GM23338 (cell line): ENCODE data around the gene NXN. TPM values are rescaled to one million over a fixed set of nuclear protein-coding genes. Genes with fewer than 3 reads are reported as not detected.

Experiments
- ATAC-seq: fragments of 200-7000 bp; cut with Tn5 transposase; 3 replicates; pipeline ENCODE4 v1.9.1; 2020
- DNase-seq: peaks from one replicate; pipeline ENCODE4 v3.0.0-alpha.2; 2015; ENCODE audit warnings: low spot score
- H2AFZ ChIP-seq: fragments of 200-600 bp; sonication (generic); 2 replicates; pipeline ENCODE4 v1.8.0; 2016; ENCODE audit warnings: antibody characterized with exemption, mild to moderate bottlenecking, moderate library complexity
- H3F3A ChIP-seq: fragments of 200-600 bp; sonication (generic); replicated peaks from 2 replicates; pipeline ENCODE4 v1.8.0; 2017; ENCODE audit warnings: antibody characterized with exemption, mixed run types, low read depth
- H3K27ac ChIP-seq: fragments of 200-600 bp; sonication (generic); 2 replicates; pipeline ENCODE4 v1.6.1; 2016; ENCODE audit warnings: low read depth
- H3K27me3 ChIP-seq: fragments of 200-600 bp; sonication (generic); 2 replicates; pipeline ENCODE4 v1.8.0; 2016; ENCODE audit warnings: mild to moderate bottlenecking, mixed run types, moderate library complexity; ENCODE audit not compliant: insufficient read depth
- H3K36me3 ChIP-seq: fragments of 200-600 bp; sonication (generic); 2 replicates; pipeline ENCODE4 v1.8.0; 2016; ENCODE audit warnings: mild to moderate bottlenecking; ENCODE audit not compliant: insufficient read depth
- H3K4me1 ChIP-seq: fragments of 200-600 bp; sonication (generic); 2 replicates; pipeline ENCODE4 v1.8.0; 2016; ENCODE audit warnings: mild to moderate bottlenecking, moderate library complexity; ENCODE audit not compliant: insufficient read depth
- H3K4me2 ChIP-seq: fragments of 200-600 bp; sonication (generic); 2 replicates; pipeline ENCODE4 v1.7.1; 2017; ENCODE audit warnings: mixed run types
- H3K4me3 ChIP-seq: fragments of 200-600 bp; sonication (generic); 2 replicates; pipeline ENCODE4 v1.6.1; 2016; ENCODE audit warnings: mixed run types
- H3K79me2 ChIP-seq: fragments of 200-600 bp; sonication (generic); replicated peaks from 2 replicates; pipeline ENCODE4 v1.8.0; 2017; ENCODE audit warnings: mild to moderate bottlenecking; ENCODE audit not compliant: insufficient read depth
- H3K9me2 ChIP-seq: fragments of 200-600 bp; sonication (generic); 2 replicates; pipeline ENCODE4 v1.8.0; 2017; ENCODE audit not compliant: insufficient read depth
- H4K20me1 ChIP-seq: fragments of 200-600 bp; sonication (generic); replicated peaks from 2 replicates; pipeline ENCODE4 v1.8.0; 2017; ENCODE audit warnings: mild to moderate bottlenecking; ENCODE audit not compliant: insufficient read depth
- H3K27ac Mint-ChIP-seq: 2 replicates; pipeline ENCODE4 v1.8.0; 2020; ENCODE audit warnings: inconsistent platforms, mild to moderate bottlenecking, moderate library complexity, mixed read lengths
- H3K27me3 Mint-ChIP-seq: 3 replicates; pipeline ENCODE4 v1.8.0; 2022; ENCODE audit warnings: low read depth, mild to moderate bottlenecking, moderate library complexity, mixed read lengths, inconsistent platforms; ENCODE audit not compliant: insufficient read depth, poor library complexity
- H3K36me3 Mint-ChIP-seq: 3 replicates; pipeline ENCODE4 v1.8.0; 2021; ENCODE audit warnings: low read depth, mild to moderate bottlenecking, inconsistent platforms, moderate library complexity, mixed read lengths
- H3K4me1 Mint-ChIP-seq: 3 replicates; pipeline ENCODE4 v1.8.0; 2020; ENCODE audit warnings: mild to moderate bottlenecking, inconsistent platforms, mixed read lengths
- H3K4me3 Mint-ChIP-seq: 3 replicates; pipeline ENCODE4 v1.8.0; 2021; ENCODE audit warnings: moderate library complexity, mild to moderate bottlenecking, inconsistent platforms, mixed read lengths
- H3K9me3 Mint-ChIP-seq: 3 replicates; pipeline ENCODE4 v1.8.0; 2020; ENCODE audit warnings: moderate library complexity, mild to moderate bottlenecking, inconsistent platforms, mixed read lengths
- CREB1 ChIP-seq: fragments of 250-450 bp; sonication (Bioruptor Pico); IDR thresholded peaks from 2 replicates; pipeline ENCODE4 v1.5.0; 2020; ENCODE audit warnings: low read depth, mild to moderate bottlenecking, moderate library complexity
- EZH2 ChIP-seq: fragments of 200-600 bp; sonication (generic); IDR thresholded peaks from one replicate; pipeline ENCODE4 v1.8.0; 2017; ENCODE audit warnings: antibody characterized with exemption, mild to moderate bottlenecking, low read depth; ENCODE audit not compliant: unreplicated experiment
- EZH2phosphoT487 ChIP-seq: fragments of 200-600 bp; sonication (generic); IDR thresholded peaks from one replicate; pipeline ENCODE4 v1.8.1; 2018; ENCODE audit warnings: antibody characterized with exemption; ENCODE audit not compliant: unreplicated experiment
- JUNB ChIP-seq: IDR thresholded peaks from one replicate; pipeline ENCODE4 v1.6.1; 2016; ENCODE audit warnings: antibody characterized with exemption; ENCODE audit not compliant: unreplicated experiment
- NANOG ChIP-seq: IDR thresholded peaks from 2 replicates; pipeline ENCODE4 v1.6.1; 2016; ENCODE audit warnings: antibody characterized with exemption, borderline replicate concordance
- polyA plus RNA-seq: library from polyadenylated mRNA; unstranded; fragments of >200 nt; fragmentation: Nextera tagmentation; extraction: Ambion mirVana; gene quantifications from 2 replicates; pipeline ENCODE4 v1.2.1, GENCODE V29; 2016
- total RNA-seq: library from RNA; depleted of rRNA; stranded (reverse); fragments of >200 nt; shearing (Covaris generic); gene quantifications from 2 replicates; pipeline ENCODE4 v1.2.3, GENCODE V29; 2014
- TF ChIP-seq, protein P1 (sequence below): fragments of 250-450 bp; sonication (Bioruptor Pico); IDR thresholded peaks from 2 replicates; pipeline ENCODE4 v1.5.0; 2020; ENCODE audit warnings: mild to moderate bottlenecking, moderate library complexity
- TF ChIP-seq, protein P2 (sequence below): IDR thresholded peaks from one replicate; pipeline ENCODE4 v1.6.1; 2018; ENCODE audit warnings: antibody characterized with exemption; ENCODE audit not compliant: unreplicated experiment
- TF ChIP-seq, protein P3 (sequence below), 2 experiments: fragments of 200-600 bp in 1 of 2; sonication (generic) in 1 of 2; conservative IDR thresholded peaks; 2 replicates each; pipeline versions ENCODE4 v1.5.1 to v1.6.1; 2016 to 2017; ENCODE audit warnings: antibody characterized with exemption in 2 of 2, low read depth in 2 of 2, mild to moderate bottlenecking in 2 of 2, moderate library complexity in 1 of 2

The NXN gene
- total and polyA plus RNA-seq, 2 experiments from 2014 or later, result 31.8 to 105 TPM

DNA sequence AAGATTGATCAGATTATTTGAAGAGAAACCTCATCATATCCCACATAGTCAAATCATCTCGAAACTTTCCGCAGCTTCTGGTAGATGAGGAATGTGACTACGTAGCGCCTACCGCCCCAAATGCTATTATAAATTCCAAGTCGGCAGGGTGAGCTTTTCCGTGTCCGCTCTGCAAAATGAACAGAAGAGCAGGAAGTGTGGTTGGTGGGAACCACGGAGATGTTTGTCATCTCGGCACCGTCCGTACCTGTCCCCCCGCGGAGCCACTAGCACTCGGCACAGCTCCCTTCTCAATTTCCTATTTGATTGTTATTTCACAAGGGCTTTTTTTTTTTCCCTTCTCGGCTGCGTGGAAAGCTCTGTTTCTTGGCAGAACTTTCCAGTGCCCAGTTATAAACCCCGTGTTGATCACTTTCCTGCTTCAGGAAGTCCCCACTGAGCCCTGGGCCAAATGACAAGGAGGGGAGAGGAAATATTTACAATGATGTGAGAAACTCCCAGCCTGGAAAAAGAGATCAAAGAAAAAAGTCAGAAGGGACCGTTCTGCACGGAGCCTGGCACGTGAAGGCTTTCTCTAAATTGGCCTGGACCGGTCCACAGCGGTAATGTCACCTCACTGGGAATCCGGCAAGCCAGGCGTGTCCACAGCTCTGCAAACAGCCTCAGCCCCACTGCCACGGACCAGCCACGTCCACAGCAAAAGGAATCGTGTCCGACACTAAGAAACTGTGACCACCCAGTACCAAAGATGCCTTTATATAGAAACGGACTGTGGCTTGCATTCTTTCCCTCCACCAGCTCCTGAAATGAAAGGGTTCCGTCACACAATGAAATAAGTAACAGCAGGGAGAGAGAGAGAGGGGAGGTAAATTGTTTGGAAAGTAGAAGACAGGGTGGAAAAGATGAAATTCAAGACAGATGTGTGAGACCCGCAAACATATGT lies 132.4 kb downstream of the NXN start (continued):
- TF ChIP-seq, protein P1, sequence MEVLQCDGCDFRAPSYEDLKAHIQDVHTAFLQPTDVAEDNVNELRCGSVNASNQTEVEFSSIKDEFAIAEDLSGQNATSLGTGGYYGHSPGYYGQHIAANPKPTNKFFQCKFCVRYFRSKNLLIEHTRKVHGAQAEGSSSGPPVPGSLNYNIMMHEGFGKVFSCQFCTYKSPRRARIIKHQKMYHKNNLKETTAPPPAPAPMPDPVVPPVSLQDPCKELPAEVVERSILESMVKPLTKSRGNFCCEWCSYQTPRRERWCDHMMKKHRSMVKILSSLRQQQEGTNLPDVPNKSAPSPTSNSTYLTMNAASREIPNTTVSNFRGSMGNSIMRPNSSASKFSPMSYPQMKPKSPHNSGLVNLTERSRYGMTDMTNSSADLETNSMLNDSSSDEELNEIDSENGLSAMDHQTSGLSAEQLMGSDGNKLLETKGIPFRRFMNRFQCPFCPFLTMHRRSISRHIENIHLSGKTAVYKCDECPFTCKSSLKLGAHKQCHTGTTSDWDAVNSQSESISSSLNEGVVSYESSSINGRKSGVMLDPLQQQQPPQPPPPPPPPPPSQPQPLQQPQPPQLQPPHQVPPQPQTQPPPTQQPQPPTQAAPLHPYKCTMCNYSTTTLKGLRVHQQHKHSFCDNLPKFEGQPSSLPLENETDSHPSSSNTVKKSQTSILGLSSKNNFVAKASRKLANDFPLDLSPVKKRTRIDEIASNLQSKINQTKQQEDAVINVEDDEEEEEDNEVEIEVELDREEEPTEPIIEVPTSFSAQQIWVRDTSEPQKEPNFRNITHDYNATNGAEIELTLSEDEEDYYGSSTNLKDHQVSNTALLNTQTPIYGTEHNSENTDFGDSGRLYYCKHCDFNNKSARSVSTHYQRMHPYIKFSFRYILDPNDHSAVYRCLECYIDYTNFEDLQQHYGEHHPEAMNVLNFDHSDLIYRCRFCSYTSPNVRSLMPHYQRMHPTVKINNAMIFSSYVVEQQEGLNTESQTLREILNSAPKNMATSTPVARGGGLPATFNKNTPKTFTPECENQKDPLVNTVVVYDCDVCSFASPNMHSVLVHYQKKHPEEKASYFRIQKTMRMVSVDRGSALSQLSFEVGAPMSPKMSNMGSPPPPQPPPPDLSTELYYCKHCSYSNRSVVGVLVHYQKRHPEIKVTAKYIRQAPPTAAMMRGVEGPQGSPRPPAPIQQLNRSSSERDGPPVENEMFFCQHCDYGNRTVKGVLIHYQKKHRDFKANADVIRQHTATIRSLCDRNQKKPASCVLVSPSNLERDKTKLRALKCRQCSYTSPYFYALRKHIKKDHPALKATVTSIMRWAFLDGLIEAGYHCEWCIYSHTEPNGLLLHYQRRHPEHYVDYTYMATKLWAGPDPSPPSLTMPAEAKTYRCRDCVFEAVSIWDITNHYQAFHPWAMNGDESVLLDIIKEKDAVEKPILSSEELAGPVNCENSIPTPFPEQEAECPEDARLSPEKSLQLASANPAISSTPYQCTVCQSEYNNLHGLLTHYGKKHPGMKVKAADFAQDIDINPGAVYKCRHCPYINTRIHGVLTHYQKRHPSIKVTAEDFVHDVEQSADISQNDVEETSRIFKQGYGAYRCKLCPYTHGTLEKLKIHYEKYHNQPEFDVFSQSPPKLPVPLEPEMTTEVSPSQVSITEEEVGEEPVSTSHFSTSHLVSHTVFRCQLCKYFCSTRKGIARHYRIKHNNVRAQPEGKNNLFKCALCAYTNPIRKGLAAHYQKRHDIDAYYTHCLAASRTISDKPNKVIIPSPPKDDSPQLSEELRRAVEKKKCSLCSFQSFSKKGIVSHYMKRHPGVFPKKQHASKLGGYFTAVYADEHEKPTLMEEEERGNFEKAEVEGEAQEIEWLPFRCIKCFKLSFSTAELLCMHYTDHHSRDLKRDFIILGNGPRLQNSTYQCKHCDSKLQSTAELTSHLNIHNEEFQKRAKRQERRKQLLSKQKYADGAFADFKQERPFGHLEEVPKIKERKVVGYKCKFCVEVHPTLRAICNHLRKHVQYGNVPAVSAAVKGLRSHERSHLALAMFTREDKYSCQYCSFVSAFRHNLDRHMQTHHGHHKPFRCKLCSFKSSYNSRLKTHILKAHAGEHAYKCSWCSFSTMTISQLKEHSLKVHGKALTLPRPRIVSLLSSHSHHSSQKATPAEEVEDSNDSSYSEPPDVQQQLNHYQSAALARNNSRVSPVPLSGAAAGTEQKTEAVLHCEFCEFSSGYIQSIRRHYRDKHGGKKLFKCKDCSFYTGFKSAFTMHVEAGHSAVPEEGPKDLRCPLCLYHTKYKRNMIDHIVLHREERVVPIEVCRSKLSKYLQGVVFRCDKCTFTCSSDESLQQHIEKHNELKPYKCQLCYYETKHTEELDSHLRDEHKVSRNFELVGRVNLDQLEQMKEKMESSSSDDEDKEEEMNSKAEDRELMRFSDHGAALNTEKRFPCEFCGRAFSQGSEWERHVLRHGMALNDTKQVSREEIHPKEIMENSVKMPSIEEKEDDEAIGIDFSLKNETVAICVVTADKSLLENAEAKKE (CRISPR knock-in tag), result no peak
- no peak for TF ChIP-seq JUNB
- no peak for TF ChIP-seq NANOG
- TF ChIP-seq EZH2phosphoT487, result no peak

DNA sequence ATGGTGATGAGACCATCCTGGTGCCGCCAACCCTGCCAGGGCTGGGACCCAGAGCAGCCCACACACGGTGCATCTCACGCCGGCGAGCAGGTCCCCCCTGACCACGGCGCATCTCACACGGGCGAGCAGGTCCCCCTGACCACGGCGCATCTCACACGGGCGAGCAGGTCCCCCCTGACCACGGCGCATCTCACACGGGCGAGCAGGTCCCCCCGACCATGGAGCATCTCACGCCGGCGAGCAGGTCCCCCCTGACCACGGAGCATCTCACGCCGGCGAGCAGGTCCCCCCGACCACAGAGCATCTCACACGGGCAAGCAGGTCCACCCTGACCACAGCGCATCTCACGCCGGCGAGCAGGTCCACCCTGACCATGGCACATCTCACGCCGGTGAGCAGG lies 138.3 kb downstream of the NXN start:
- Mint-ChIP-seq H3K4me1 (peaks cover 10% of the 10 kb centered on the region; the same call in 2 of the 3 replicates), H3K36me3 (peaks cover 20% of the 10 kb centered on the region), H3K27me3 (peaks cover 16% of the 10 kb centered on the region), H3K27ac (no peak overlapping the region), H3K4me3 (no peak overlapping the region), H3K9me3 (peaks cover 6% of the 10 kb centered on the region; the same call in 2 of the 3 replicates)
- Histone ChIP-seq H3K27me3 (no peaks in the 10 kb centered on the region), H3K4me2 (no peak overlapping the region), H3K27ac (no peak overlapping the region), H3K9me2 (no peaks in the 10 kb centered on the region), H3K79me2 (peaks cover 89% of the 10 kb centered on the region), H2AFZ (no peak overlapping the region), H3F3A (peaks cover 3% of the 10 kb centered on the region; the same call in 1 of the 2 replicates), H4K20me1 (peaks cover 3% of the 10 kb centered on the region; the same call in 1 of the 2 replicates), H3K4me1 (peaks cover 5% of the 10 kb centered on the region; the same call in 1 of the 2 replicates), H3K4me3 (no peak overlapping the region), H3K36me3 (no peaks in the 10 kb centered on the region)
- ATAC-seq, result no peak
- DNase-seq, result no peak
- TF ChIP-seq, protein P2, sequence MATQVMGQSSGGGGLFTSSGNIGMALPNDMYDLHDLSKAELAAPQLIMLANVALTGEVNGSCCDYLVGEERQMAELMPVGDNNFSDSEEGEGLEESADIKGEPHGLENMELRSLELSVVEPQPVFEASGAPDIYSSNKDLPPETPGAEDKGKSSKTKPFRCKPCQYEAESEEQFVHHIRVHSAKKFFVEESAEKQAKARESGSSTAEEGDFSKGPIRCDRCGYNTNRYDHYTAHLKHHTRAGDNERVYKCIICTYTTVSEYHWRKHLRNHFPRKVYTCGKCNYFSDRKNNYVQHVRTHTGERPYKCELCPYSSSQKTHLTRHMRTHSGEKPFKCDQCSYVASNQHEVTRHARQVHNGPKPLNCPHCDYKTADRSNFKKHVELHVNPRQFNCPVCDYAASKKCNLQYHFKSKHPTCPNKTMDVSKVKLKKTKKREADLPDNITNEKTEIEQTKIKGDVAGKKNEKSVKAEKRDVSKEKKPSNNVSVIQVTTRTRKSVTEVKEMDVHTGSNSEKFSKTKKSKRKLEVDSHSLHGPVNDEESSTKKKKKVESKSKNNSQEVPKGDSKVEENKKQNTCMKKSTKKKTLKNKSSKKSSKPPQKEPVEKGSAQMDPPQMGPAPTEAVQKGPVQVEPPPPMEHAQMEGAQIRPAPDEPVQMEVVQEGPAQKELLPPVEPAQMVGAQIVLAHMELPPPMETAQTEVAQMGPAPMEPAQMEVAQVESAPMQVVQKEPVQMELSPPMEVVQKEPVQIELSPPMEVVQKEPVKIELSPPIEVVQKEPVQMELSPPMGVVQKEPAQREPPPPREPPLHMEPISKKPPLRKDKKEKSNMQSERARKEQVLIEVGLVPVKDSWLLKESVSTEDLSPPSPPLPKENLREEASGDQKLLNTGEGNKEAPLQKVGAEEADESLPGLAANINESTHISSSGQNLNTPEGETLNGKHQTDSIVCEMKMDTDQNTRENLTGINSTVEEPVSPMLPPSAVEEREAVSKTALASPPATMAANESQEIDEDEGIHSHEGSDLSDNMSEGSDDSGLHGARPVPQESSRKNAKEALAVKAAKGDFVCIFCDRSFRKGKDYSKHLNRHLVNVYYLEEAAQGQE, result no peak
- TF ChIP-seq EZH2 (no peak), CREB1 (CRISPR knock-in tag) (no peak)
- TF ChIP-seq, protein P3, sequence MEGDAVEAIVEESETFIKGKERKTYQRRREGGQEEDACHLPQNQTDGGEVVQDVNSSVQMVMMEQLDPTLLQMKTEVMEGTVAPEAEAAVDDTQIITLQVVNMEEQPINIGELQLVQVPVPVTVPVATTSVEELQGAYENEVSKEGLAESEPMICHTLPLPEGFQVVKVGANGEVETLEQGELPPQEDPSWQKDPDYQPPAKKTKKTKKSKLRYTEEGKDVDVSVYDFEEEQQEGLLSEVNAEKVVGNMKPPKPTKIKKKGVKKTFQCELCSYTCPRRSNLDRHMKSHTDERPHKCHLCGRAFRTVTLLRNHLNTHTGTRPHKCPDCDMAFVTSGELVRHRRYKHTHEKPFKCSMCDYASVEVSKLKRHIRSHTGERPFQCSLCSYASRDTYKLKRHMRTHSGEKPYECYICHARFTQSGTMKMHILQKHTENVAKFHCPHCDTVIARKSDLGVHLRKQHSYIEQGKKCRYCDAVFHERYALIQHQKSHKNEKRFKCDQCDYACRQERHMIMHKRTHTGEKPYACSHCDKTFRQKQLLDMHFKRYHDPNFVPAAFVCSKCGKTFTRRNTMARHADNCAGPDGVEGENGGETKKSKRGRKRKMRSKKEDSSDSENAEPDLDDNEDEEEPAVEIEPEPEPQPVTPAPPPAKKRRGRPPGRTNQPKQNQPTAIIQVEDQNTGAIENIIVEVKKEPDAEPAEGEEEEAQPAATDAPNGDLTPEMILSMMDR (conservative IDR thresholded peaks at IDR 0.05; ENCODE audit: low read depth in 2 of 2), result no peak
